Measurements from ENCODE around the gene NRG2.

The NRG2 gene

GRCh38 chr5:140005145-140005591 is 37.9 kb downstream of the NRG2 start:
- DNase-seq: no peak

GRCh38 chr5:140004174-140004573 is 38.9 kb downstream of the NRG2 start:
- DNase-seq: no peak

GRCh38 chr5:140003519-140003918 is 39.6 kb downstream of the NRG2 start:
- DNase-seq: no peak

- no peak for DNase-seq
These were observed 42.8 kb downstream of the NRG2 start for GRCh38 chr5:140000332-140000731.

- no peak for DNase-seq
These were observed 44.3 kb downstream of the NRG2 start for GRCh38 chr5:139998837-139999236.

- no peak for DNase-seq
These were observed 45.8 kb downstream of the NRG2 start for GRCh38 chr5:139997276-139997675.

GRCh38 chr5:139995929-139996328 is 47.2 kb downstream of the NRG2 start:
- DNase-seq: no peak

GRCh38 chr5:139994234-139994633 is 48.9 kb downstream of the NRG2 start:
- DNase-seq: no peak

GRCh38 chr5:139985733-139986132 is 57.4 kb downstream of the NRG2 start:
- DNase-seq: no peak

GRCh38 chr5:139985290-139985689 is 57.8 kb downstream of the NRG2 start:
- no peak for DNase-seq

GRCh38 chr5:139984816-139985215 is 58.3 kb downstream of the NRG2 start:
- DNase-seq: no peak

- DNase-seq: no peak
These were observed 60.2 kb downstream of the NRG2 start for GRCh38 chr5:139982975-139983240.

GRCh38 chr5:139982157-139982974 is 60.7 kb downstream of the NRG2 start:
- no peak for DNase-seq

GRCh38 chr5:139980765-139981164 is 62.3 kb downstream of the NRG2 start:
- no peak for DNase-seq

GRCh38 chr5:139979943-139980342 is 63.2 kb downstream of the NRG2 start:
- DNase-seq: no peak

- DNase-seq: no peak
These were observed 63.6 kb downstream of the NRG2 start for GRCh38 chr5:139979518-139979917.

- no peak for DNase-seq
These were observed 66.4 kb downstream of the NRG2 start for GRCh38 chr5:139976703-139977102.

GRCh38 chr5:139975942-139976341 is 67.2 kb downstream of the NRG2 start:
- no peak for DNase-seq

GRCh38 chr5:139975306-139975705 is 67.8 kb downstream of the NRG2 start:
- DNase-seq: no peak

GRCh38 chr5:139974661-139975060 is 68.4 kb downstream of the NRG2 start:
- DNase-seq: no peak

- no peak for DNase-seq
These were observed 71.8 kb downstream of the NRG2 start for GRCh38 chr5:139971202-139971725.

- DNase-seq: no peak
These were observed 73.8 kb downstream of the NRG2 start for GRCh38 chr5:139969318-139969717.

- peak; percentile 88 for DNase-seq
These were observed 74.4 kb downstream of the NRG2 start for GRCh38 chr5:139968547-139969261.

- no peak for DNase-seq
These were observed 75.7 kb downstream of the NRG2 start for GRCh38 chr5:139967353-139967752.
